GM12891 (cell line): ENCODE measurements around the gene RPP40. TPM values are rescaled to one million over a fixed set of nuclear protein-coding genes. Genes with fewer than 3 reads are reported as not detected.

Experiments used
- DNase-seq: peaks from one replicate; pipeline ENCODE4 v3.0.0; 2011; ENCODE audit warnings: low spot score; ENCODE audit not compliant: insufficient read length
- FAIRE-seq: peaks from 2 replicates; lab custom pipeline; 2011; peaks lifted over from hg19 to GRCh38; lab: Jason Lieb, UNC
- PAX5 ChIP-seq: IDR thresholded peaks from 2 replicates; pipeline ENCODE4 v1.6.1; 2011; ENCODE audit warnings: low read length, moderate library complexity, mild to moderate bottlenecking; ENCODE audit not compliant: insufficient read depth, severe bottlenecking
- POLR2A ChIP-seq: IDR thresholded peaks from 2 replicates; pipeline ENCODE4 v1.6.1; 2011; ENCODE audit warnings: low read depth, low read length, control low read depth
- POLR2AphosphoS5 ChIP-seq: IDR thresholded peaks from 2 replicates; pipeline ENCODE4 v1.6.1; 2011; ENCODE audit warnings: low read depth, low read length, control low read depth
- POU2F2 ChIP-seq: IDR thresholded peaks from 2 replicates; pipeline ENCODE4 v1.6.1; 2011; ENCODE audit warnings: low read depth, mild to moderate bottlenecking, control low read depth, low read length, moderate library complexity
- SPI1 ChIP-seq: IDR thresholded peaks from 2 replicates; pipeline ENCODE4 v1.6.1; 2011; ENCODE audit warnings: low read depth, low read length, control low read depth
- TAF1 ChIP-seq: IDR thresholded peaks from 2 replicates; pipeline ENCODE4 v1.6.1; 2011; ENCODE audit warnings: low read depth, low read length, control low read depth
- polyA plus RNA-seq: library from polyadenylated mRNA; unstranded; fragments of >200 nt; gene quantifications from one replicate; pipeline ENCODE4 v1.2.1, GENCODE V29; 2012; ENCODE audit warnings: low read depth, missing spikeins, inconsistent platforms; ENCODE audit not compliant: missing spikeins

RPP40 gene, protein sequence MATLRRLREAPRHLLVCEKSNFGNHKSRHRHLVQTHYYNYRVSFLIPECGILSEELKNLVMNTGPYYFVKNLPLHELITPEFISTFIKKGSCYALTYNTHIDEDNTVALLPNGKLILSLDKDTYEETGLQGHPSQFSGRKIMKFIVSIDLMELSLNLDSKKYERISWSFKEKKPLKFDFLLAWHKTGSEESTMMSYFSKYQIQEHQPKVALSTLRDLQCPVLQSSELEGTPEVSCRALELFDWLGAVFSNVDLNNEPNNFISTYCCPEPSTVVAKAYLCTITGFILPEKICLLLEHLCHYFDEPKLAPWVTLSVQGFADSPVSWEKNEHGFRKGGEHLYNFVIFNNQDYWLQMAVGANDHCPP
- polyA plus RNA-seq, result 6.8 TPM

DNA sequence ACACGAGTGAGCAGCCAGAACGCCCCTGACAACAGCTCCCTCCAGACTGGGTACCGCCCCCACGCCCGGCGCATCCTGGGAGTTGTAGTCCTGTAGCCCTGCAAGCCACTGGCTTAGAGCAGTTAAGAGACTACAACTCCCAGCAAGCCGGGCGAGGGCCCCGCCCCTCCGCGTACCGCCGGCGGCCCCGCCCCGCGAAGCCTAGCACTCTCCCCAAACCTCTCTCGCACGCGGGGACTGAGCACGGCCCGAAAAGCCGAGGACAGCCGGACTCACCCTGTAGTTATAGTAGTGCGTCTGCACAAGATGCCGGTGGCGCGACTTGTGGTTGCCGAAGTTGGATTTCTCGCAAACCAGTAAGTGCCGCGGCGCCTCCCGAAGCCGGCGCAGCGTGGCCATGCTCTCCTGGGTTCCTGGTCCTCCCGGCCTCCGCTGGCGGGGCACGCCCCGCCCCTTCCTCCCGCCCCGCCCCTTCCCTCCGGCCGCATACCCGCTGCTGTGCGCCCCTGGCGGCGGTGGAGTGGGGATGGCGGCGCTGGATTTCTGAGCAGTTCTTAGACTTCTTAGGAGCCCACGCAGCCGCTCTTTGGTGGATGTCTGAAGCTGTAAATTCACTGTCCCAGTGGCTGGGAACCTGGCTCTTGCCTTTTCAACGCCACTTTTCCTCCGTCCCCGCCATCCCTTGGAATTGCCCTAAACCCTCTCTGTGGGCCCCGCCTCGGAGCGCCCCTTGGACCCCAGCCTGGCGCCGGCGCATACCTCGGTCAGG, at the start of gene RPP40:
RPP40 (minus strand) TSS at position 434 of the 769 bp plus-strand sequence; CDS start at position 399, 35 bp downstream.
- DNase-seq (peak; percentile 87), FAIRE-seq (peak; percentile 90)
- TF ChIP-seq POLR2A, result 0 out of 2 replicates have a peak, but pooled peaks have one; percentile 47
- no peak for TF ChIP-seq PAX5
- TF ChIP-seq TAF1, result no peak
- peak; percentile 70 for TF ChIP-seq POLR2AphosphoS5
- TF ChIP-seq SPI1, result no peak
- TF ChIP-seq POU2F2, result peak; percentile 16; the same call in 1 of the 2 replicates

DNA sequence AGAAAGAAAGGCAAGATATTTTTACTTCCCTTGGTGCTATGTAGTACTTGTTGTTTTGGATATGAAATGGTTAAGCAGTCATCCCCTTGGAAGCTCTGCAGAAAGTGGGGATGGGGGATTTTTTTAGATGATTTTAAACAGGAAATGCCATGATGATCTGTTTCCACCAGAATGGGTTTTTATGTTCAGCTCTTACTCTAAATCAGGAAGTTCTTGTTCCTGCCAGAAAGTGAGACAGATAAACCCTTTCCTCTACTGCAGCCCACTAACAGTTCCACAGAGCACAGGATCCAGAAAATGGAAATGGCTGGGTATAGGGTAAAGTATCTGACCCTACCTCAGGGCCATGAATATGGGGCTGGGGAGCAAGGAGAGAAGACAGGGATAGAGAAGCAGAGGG, 49.2 kb upstream of the RPP40 start:
- DNase-seq, result no peak
- FAIRE-seq, result no peak
- TF ChIP-seq SPI1, result no peak
- TF ChIP-seq POLR2AphosphoS5, result no peak
- TF ChIP-seq TAF1, result no peak
- no peak for TF ChIP-seq POLR2A
- no peak for TF ChIP-seq POU2F2
- TF ChIP-seq PAX5, result no peak

DNA sequence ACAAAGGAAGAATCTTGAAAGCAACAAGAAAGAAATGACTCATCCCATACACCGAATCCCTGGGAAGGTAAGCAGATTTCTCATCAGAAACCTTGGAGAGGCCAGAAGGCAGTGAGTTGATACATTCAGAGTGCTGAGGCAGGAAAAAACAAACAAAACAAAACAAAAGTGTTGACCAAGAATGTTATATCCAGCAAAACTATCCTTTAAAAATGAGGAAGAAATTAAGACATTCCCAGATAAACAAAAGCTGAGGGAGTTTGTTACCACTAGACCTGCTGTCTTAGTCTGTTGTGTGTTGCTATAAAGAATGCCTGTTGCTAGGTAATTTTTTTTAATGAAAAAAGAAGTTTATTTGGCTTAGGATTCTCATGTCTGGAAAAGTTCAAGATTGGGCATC, 47.6 kb upstream of the RPP40 start:
- DNase-seq (no peak), FAIRE-seq (no peak)
- TF ChIP-seq SPI1, result no peak
- no peak for TF ChIP-seq POLR2A
- TF ChIP-seq TAF1, result no peak
- TF ChIP-seq POLR2AphosphoS5, result no peak

DNA sequence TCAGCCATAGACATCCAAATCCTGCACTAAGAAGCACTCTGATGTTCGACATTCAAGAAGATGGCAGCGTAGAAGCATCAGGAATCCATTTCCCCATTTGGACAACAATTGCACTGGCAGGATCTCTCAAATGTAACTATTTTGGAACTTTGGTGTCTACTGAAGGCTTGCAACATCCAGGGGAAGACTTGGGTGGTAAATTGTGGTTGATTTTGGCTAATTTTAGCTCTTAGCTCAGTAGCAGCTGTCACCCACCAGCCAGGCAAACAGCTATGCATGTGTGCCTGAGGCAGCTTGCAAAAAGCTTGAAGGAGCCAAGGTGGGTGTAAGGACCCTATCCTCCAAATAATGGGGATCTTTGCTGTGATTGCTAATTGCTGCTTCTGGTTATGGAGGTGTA, 46.2 kb upstream of the RPP40 start:
- FAIRE-seq, result no peak
- no peak for DNase-seq
- TF ChIP-seq PAX5 (no peak), POLR2A (no peak), TAF1 (no peak), POU2F2 (no peak), POLR2AphosphoS5 (no peak), SPI1 (no peak)

DNA sequence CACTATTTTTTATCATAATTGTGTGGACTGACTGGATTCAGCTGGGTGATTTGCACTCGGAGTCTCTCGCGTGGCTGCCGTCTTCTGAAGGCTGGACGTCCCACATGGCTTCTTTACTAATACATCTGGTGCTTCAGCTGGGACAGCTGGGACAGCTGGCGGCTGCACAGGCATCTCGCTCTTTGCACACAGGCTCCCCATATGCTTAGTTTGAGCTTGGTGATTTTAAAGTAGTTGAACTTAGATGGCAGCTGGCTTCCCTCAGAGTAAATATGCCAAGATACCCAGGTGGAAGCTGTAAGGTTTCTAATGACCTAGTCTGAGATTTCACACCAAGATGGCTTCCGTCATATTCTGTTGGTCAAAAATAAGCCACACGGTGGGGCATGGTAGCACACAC, 42.6 kb upstream of the RPP40 start:
- TF ChIP-seq POLR2AphosphoS5, result no peak
- no peak for TF ChIP-seq PAX5
- DNase-seq (no peak), FAIRE-seq (no peak)

DNA sequence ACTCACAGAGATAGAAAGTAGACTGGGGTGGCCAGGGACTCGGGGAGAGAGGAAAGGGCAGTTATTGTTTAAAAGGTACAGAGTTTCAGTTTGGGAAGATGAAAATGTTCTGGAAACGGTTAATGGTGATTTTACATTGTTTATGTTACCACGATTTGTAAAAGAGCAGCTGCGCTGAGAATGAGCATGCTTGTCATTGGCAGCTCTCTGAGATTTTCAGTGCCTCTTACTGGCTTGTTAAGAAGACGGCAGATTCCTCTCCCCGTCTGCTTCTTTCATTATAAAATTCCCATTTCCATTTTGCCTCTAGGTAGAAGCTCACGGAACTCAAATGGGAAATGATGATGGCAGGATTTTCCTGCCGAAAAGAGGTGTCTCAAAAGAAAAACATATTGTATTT, 41.6 kb upstream of the RPP40 start:
- no peak for FAIRE-seq
- no peak for DNase-seq
- TF ChIP-seq POU2F2 (no peak), SPI1 (no peak), POLR2AphosphoS5 (no peak), PAX5 (no peak), POLR2A (no peak), TAF1 (no peak)

DNA sequence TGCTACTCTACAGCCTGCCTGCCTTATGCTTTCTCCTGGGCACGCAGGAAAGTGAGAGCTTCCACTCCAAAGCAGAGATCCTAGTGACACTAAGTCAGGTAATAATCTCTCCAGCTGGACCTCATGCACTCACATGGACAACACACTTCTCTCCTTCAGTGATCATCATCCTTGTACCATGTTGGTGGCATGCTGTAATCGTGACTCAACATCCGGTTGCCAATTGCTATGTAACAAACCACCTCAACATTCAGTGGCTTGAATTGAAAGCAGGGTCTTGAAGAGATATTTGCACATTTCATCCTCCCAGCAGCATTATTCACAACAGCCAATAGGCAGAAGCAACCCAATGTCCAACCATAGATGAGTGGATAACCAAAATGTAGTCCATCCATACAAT, 41.0 kb upstream of the RPP40 start:
- TF ChIP-seq POU2F2 (no peak), PAX5 (no peak), POLR2A (no peak), TAF1 (no peak), SPI1 (no peak), POLR2AphosphoS5 (no peak)
- FAIRE-seq (no peak), DNase-seq (no peak)

DNA sequence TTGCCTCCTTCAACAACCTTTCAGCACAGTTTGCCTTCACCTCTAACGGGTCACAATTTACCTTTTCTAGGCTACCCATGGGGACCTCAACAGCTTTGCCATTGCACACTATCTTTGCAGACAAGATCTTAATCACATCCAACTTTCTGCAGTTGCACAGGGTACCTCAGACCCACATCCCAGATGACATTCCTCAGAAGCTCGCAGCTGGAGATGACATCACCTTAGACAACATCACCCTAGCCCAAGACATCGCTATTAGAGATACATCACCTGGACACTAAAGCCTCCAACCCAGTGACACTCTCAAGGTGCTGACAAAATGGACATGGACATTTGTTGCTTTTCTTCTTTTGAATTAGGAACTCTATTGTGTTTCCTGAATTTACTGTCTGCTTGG, 38.6 kb upstream of the RPP40 start:
- TF ChIP-seq POU2F2, result no peak
- TF ChIP-seq POLR2AphosphoS5, result no peak
- TF ChIP-seq SPI1, result no peak
- TF ChIP-seq TAF1, result no peak
- TF ChIP-seq POLR2A, result no peak
- TF ChIP-seq PAX5, result no peak
- no peak for DNase-seq
- FAIRE-seq, result no peak

DNA sequence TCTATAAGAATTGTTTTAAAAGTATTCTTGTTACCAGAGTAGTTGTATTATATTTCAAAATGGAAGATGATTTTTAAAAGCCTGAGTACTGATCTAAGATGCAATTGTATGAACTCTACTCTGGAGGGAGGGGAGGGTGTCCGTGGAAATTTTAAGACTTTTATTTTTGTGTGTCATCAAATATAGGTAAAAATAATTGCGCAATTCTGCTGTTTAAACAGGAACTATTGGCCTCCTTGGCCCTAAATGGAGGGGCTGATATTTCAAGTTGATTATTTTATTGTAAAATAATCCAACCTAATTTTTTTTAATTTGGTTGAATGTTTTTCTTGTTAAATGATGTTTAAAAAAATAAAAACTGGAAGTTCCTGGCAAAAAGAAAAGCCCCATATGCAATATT, 38.1 kb upstream of the RPP40 start:
- no peak for FAIRE-seq
- DNase-seq, result no peak

More for the DNA sequence above, 38.1 kb upstream of the RPP40 start:
- TF ChIP-seq POU2F2 (no peak), POLR2AphosphoS5 (no peak), PAX5 (no peak), TAF1 (no peak), POLR2A (no peak), SPI1 (no peak)
